ENCODE results near the gene ASCL5.

The ASCL5 gene

GRCh38 chr1:201142011-201142848 is 15.2 kb upstream of the ASCL5 start:
- no peak for DNase-seq (ENCODE audit: extremely low spot score)
- CTCF ChIA-PET = interaction anchor here (0.7 to 5.4 kb wide), 5 partner anchors 9 to 43 kb away, joined by 3 to 31 read pairs (median 3); partner anchors contain the start of gene TMEM9
- POLR2A ChIA-PET = interaction anchor here (0.7 kb wide), 1 partner anchor 12 kb away, joined by 3 read pairs; the partner anchor contains the start of gene TMEM9
- TF ChIP-seq CTCF (IDR thresholded peaks at IDR 0.05; ENCODE audit: control extremely low read depth, extremely low read depth, low read depth, missing control alignments) = no peak

GRCh38 chr1:201141418-201141817 is 14.4 kb upstream of the ASCL5 start:
- no peak for TF ChIP-seq CTCF (IDR thresholded peaks at IDR 0.05; ENCODE audit: control extremely low read depth, extremely low read depth, low read depth, missing control alignments)
- POLR2A ChIA-PET = no interaction called here
- CTCF ChIA-PET = interaction anchor here (2.2 to 5.4 kb wide), 2 partner anchors 9 to 22 kb away, joined by 9 to 31 read pairs; no protein-coding TSS in a partner anchor
- no peak for DNase-seq (ENCODE audit: extremely low spot score)

DNA sequence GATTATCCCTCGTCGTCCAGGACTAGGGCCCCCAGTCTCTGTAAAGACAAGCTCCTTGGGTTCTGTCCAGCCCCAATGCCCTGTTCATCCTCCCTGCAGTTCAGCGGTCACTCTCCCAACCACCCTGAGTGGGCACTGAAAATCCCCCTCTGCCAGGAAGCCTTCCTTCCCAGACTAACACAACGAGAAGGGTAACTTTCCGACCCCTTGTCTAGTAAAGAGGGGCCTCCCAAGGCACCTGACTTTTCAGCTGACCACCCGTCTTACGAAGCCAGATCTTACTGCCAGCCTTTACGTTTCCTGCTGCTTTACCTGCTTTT is 13.9 kb upstream of the ASCL5 start:
- CTCF ChIA-PET = interaction anchor here (1.4 to 5.4 kb wide), 3 partner anchors 10 to 26 kb away, joined by 5 to 31 read pairs (median 9); no protein-coding TSS in a partner anchor

GRCh38 chr1:201140235-201140940 is 13.4 kb upstream of the ASCL5 start:
- CTCF ChIA-PET = interaction anchor here (1.4 to 5.4 kb wide), 2 partner anchors 10 to 26 kb away, joined by 5 to 31 read pairs; no protein-coding TSS in a partner anchor
- POLR2A ChIA-PET = no interaction called here
- DNase-seq (ENCODE audit: extremely low spot score) = no peak
- TF ChIP-seq CTCF (IDR thresholded peaks at IDR 0.05; ENCODE audit: control extremely low read depth, extremely low read depth, low read depth, missing control alignments) = no peak

More for the DNA sequence above, 13.9 kb upstream of the ASCL5 start:
- POLR2A ChIA-PET = no interaction called here
- no peak for DNase-seq (ENCODE audit: extremely low spot score)
- no peak for TF ChIP-seq CTCF (IDR thresholded peaks at IDR 0.05; ENCODE audit: control extremely low read depth, extremely low read depth, low read depth, missing control alignments)

DNA sequence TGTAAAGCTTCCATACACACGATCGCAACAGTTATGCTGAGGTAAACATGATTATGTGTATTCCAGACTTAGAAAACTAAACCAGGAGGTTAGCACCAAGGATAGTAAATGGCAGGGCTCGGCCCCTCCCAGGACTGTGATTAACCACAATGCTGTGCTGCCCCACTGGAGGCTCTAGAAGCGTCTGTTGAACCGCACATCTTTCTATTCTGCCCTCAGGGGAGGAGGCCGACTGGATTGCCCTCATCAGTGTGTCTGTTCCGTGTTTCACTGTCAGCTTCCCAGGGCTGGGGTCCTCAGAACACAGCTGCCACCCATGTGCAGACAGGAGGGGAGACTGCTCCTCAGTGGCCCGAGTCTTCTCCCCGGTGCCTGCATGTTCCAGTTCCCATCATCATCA is 12.8 kb upstream of the ASCL5 start:
- ChIA-PET POLR2A (no interaction called here), CTCF (interaction anchor here (1.4 to 5.4 kb wide), 2 partner anchors 11 to 25 kb away, joined by 5 to 31 read pairs; no protein-coding TSS in a partner anchor)
- no peak for TF ChIP-seq CTCF (IDR thresholded peaks at IDR 0.05; ENCODE audit: control extremely low read depth, extremely low read depth, low read depth, missing control alignments)
- no peak for DNase-seq (ENCODE audit: extremely low spot score)

DNA sequence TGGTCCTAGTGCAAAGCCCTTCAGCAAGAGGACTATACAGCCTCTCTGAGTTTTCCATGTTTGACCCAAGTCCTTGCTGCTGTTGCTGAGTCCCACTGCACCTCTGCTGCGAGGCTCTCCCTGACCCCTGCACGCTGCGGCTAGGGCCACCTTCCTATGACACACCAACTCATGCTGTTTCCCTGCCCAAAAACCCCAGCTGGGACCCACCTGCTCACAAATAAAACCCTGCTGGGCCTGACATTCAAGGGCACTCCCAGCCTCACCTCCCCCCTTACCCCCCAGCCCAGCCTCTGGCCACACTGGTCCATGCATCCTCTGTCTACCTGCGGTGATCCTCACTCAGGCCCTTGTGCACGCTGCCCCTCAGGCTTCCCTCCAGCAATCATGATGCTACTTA is 12.3 kb upstream of the ASCL5 start:
- TF ChIP-seq CTCF (IDR thresholded peaks at IDR 0.05; ENCODE audit: control extremely low read depth, extremely low read depth, low read depth, missing control alignments) = no peak
- POLR2A ChIA-PET = no interaction called here

More for the DNA sequence above, 12.3 kb upstream of the ASCL5 start:
- no peak for DNase-seq (ENCODE audit: extremely low spot score)
- CTCF ChIA-PET = interaction anchor here (1.4 to 5.4 kb wide), 3 partner anchors 12 to 24 kb away, joined by 5 to 31 read pairs (median 10); no protein-coding TSS in a partner anchor
